Measurements from ENCODE around the gene SPTLC3. TPM values are rescaled to one million over a fixed set of nuclear protein-coding genes. Genes with fewer than 3 reads are reported as not detected.

SPTLC3 gene
- total RNA-seq, 1 experiment from 2014 or later = 20.3 TPM

DNA sequence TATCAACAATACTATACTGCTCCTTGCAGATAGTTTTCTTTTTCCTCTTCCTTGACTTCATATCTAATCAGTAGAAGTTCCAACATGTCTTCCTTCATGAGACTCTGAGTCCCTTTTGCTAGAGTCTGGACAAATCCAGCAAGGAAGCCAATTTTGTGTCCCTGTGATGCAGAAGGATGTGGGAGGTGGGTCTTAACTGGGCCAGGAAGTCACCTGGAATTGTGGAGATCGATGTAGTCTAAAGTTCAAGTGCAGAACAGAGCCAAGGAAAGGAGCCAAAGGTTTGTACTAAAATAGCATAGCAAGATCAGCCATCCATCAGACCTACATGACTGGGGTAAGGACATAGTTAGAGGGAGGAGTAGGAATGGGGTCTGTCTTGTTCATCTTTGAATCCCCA, 37.6 kb downstream of the SPTLC3 start:
- H3K4me3 Mint-ChIP-seq (ENCODE audit: unreplicated experiment) = no peak overlapping the region
- H3K36me3 Mint-ChIP-seq (ENCODE audit: insufficient read depth, unreplicated experiment) = peaks cover 22% of the 10 kb centered on the region
- DNase-seq (ENCODE audit: unreplicated experiment) = no peak
- POLR2A ChIA-PET = no interaction called here
- CTCF ChIA-PET = interaction anchor here (0.6 kb wide), 1 partner anchor 58 kb away, joined by 3 read pairs; no protein-coding TSS in a partner anchor
- no TSS peak for BruUV-seq (replicated peaks)
- intact Hi-C loops (cut with micrococcal nuclease) = no loop called here
- H3K27me3 Mint-ChIP-seq (ENCODE audit: insufficient read depth, unreplicated experiment) = no peaks in the 10 kb centered on the region
- H3K4me1 Mint-ChIP-seq (ENCODE audit: insufficient read depth, unreplicated experiment) = peaks cover 30% of the 10 kb centered on the region
- no peak overlapping the region for H3K27ac Mint-ChIP-seq (ENCODE audit: low read depth, unreplicated experiment)
- no peak for TF ChIP-seq CTCF (IDR thresholded peaks at IDR 0.05; ENCODE audit: unreplicated experiment)
- peaks cover 13% of the 10 kb centered on the region for H3K9me3 Mint-ChIP-seq (ENCODE audit: unreplicated experiment)

GRCh38 chr20:13054011-13054410, 45.2 kb downstream of the SPTLC3 start:
- TF ChIP-seq CTCF (IDR thresholded peaks at IDR 0.05; ENCODE audit: unreplicated experiment) = no peak
- H3K27ac Mint-ChIP-seq (ENCODE audit: low read depth, unreplicated experiment) = no peak overlapping the region
- no peak overlapping the region for H3K4me3 Mint-ChIP-seq (ENCODE audit: unreplicated experiment)
- intact Hi-C loops (cut with micrococcal nuclease) = no loop called here
- no peaks in the 10 kb centered on the region for H3K4me1 Mint-ChIP-seq (ENCODE audit: insufficient read depth, unreplicated experiment)
- H3K36me3 Mint-ChIP-seq (ENCODE audit: insufficient read depth, unreplicated experiment) = peaks cover 23% of the 10 kb centered on the region
- no TSS peak for BruUV-seq (replicated peaks)
- CTCF ChIA-PET = no interaction called here
- DNase-seq (ENCODE audit: unreplicated experiment) = no peak
- no peaks in the 10 kb centered on the region for H3K27me3 Mint-ChIP-seq (ENCODE audit: insufficient read depth, unreplicated experiment)
- POLR2A ChIA-PET = no interaction called here
- no peaks in the 10 kb centered on the region for H3K9me3 Mint-ChIP-seq (ENCODE audit: unreplicated experiment)

DNA sequence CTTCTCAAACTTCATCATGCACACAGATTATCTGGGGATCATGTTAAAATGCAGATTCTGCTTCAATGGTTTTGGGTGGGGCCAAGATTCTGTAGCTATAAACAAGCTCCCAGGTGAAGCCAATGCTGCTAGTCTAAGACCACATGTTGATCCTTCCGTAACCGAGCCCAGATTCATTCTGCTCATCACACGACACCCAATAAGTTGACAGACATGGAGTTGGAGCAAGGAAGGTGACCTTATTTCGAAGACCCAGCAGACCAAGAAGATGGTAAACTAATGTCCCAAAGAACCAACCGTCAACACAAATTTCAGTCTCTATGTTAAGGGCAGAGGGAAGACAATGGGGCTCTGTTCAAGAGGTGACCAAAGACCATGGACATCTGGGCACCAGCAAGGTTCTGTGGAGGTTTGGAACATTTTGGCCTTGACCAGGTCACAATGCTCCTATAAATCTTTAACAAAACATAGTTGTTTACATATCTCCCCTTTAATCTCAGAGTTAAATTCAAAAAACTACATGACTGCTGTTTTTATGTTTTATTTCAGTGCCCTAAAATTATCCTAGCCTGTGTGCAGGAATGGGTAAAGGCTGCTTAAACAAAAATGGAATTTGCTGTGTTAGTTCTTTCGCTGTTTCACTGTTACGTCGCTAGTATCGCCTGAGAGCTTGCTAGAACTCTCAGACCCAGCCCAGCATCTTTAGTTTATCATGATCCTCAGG, 50.1 kb downstream of the SPTLC3 start:
- Mint-ChIP-seq H3K27ac (ENCODE audit: low read depth, unreplicated experiment) (no peak overlapping the region), H3K9me3 (ENCODE audit: unreplicated experiment) (no peaks in the 10 kb centered on the region), H3K4me3 (ENCODE audit: unreplicated experiment) (no peak overlapping the region), H3K27me3 (ENCODE audit: insufficient read depth, unreplicated experiment) (no peaks in the 10 kb centered on the region), H3K4me1 (ENCODE audit: insufficient read depth, unreplicated experiment) (peaks cover 9% of the 10 kb centered on the region), H3K36me3 (ENCODE audit: insufficient read depth, unreplicated experiment) (no peaks in the 10 kb centered on the region)
- intact Hi-C loops (cut with micrococcal nuclease) = no loop called here
- DNase-seq (ENCODE audit: unreplicated experiment) = no peak
- POLR2A ChIA-PET = no interaction called here
- no peak for TF ChIP-seq CTCF (IDR thresholded peaks at IDR 0.05; ENCODE audit: unreplicated experiment)
- BruUV-seq (replicated peaks) = no TSS peak
- CTCF ChIA-PET = interaction anchor here (1.5 kb wide), 1 partner anchor 89 kb away, joined by 3 read pairs; no protein-coding TSS in a partner anchor

DNA sequence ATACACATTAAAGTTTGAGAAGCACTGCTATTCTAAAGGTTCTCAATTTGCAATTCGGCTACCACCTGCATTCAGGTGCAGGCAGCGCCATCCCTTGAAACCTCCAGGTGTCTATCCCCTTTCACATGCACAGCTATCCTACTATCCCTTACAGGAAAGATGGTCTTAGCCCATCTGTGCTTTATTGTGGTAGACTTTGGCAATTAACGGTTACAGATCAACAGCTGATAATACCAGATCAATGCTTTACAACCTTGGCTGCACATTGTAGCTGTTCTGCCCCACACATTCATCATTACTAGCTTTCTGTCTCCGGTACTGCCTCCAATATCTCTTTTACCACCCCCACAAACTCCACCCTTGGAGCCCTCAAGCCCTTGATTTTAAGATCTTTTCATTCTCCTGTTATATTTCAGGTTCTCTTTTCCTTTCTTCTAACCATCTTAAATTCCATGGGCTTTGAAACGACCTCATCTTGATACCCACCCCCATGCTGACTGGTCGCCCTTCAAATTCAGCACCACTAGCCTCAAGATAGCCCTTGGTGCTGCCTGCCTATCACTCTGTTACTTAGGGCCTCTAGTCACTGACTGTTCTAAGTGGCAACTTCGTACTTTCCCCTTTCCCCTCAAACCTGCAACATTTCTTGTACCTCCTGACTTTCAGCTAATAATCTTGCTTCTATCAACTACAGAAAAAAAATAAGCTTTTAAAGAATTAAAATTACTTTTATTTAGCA, 50.8 kb downstream of the SPTLC3 start:
- no peaks in the 10 kb centered on the region for H3K36me3 Mint-ChIP-seq (ENCODE audit: insufficient read depth, unreplicated experiment)
- no peak for DNase-seq (ENCODE audit: unreplicated experiment)
- H3K27me3 Mint-ChIP-seq (ENCODE audit: insufficient read depth, unreplicated experiment) = no peaks in the 10 kb centered on the region
- intact Hi-C loops (cut with micrococcal nuclease) = no loop called here
- peak overlapping the region; percentile 68 for H3K27ac Mint-ChIP-seq (ENCODE audit: low read depth, unreplicated experiment)
- TF ChIP-seq CTCF (IDR thresholded peaks at IDR 0.05; ENCODE audit: unreplicated experiment) = no peak
- CTCF ChIA-PET = interaction anchor here (0.5 to 1.5 kb wide), 3 partner anchors 26 to 90 kb away, joined by 3 to 4 read pairs (median 3); no protein-coding TSS in a partner anchor
- H3K9me3 Mint-ChIP-seq (ENCODE audit: unreplicated experiment) = no peaks in the 10 kb centered on the region
- no TSS peak for BruUV-seq (replicated peaks)
- peaks cover 9% of the 10 kb centered on the region for H3K4me1 Mint-ChIP-seq (ENCODE audit: insufficient read depth, unreplicated experiment)
- no peak overlapping the region for H3K4me3 Mint-ChIP-seq (ENCODE audit: unreplicated experiment)
- POLR2A ChIA-PET = interaction anchor here (0.8 to 1.0 kb wide), 2 partner anchors 9 to 68 kb away, joined by 3 read pairs; no protein-coding TSS in a partner anchor

All from MCF 10A (cell line).